ENCODE data around the gene MEGF6.

DNA sequence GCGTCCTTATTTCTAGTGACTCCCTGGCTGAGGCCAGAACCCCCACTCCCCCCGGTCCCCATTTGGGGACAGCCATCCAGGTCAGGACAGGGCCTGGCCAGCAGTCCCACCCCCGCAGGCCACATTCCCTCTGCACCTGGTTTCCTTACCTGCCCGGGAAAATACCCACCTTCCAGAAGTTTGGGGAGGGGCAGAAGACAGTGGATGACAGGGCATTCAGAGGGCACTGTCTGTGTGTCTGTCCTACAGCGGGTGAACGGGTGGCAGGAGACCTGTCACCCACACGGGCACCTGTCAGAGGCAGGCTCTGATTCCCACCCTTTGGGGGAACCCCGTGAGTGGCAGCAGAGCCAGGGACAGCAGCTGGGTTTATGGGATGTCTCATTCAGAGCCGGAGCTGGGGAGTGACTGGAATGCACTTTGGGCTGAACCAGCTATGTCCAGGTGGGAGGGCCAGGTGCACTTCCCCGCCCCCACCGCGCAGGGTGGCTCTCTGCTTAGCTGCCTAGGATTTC is 154.8 kb downstream of the MEGF6 start:
- TF ChIP-seq, protein P1, sequence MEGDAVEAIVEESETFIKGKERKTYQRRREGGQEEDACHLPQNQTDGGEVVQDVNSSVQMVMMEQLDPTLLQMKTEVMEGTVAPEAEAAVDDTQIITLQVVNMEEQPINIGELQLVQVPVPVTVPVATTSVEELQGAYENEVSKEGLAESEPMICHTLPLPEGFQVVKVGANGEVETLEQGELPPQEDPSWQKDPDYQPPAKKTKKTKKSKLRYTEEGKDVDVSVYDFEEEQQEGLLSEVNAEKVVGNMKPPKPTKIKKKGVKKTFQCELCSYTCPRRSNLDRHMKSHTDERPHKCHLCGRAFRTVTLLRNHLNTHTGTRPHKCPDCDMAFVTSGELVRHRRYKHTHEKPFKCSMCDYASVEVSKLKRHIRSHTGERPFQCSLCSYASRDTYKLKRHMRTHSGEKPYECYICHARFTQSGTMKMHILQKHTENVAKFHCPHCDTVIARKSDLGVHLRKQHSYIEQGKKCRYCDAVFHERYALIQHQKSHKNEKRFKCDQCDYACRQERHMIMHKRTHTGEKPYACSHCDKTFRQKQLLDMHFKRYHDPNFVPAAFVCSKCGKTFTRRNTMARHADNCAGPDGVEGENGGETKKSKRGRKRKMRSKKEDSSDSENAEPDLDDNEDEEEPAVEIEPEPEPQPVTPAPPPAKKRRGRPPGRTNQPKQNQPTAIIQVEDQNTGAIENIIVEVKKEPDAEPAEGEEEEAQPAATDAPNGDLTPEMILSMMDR (IDR thresholded peaks at IDR 0.05; ENCODE audit: extremely low read depth in 1 of 2, insufficient read depth in 1 of 2, low read depth in 1 of 2, low read length in 2 of 2) = no peak
- TF ChIP-seq EZH2 (IDR thresholded peaks at IDR 0.05; ENCODE audit: borderline replicate concordance, low read depth, low read length, severe bottlenecking) = no peak

All from endothelial cell of umbilical vein (primary cell).